Aorta (tissue), 5 donors: ENCODE data around the gene ADGRL1. TPM values are rescaled to one million over a fixed set of nuclear protein-coding genes. Genes with fewer than 3 reads are reported as not detected.
"Not testable (repeated sequence)": the region's sequence is repeated elsewhere in the genome, so short reads cannot be mapped to it uniquely, and the experiment has no call there.

Experiments
- ATAC-seq: fragments of 200-7000 bp; cut with Tn5 transposase; one replicate; pipeline ENCODE4 v1.9.1; 2022; ENCODE audit warnings: moderate library complexity; ENCODE audit not compliant: low FRiP score
- DNase-seq, 2 donors: peaks; one replicate each; pipeline ENCODE4 v3.0.0-alpha.2; 2020
- H3K27ac ChIP-seq, 2 donors: one replicate each; pipeline ENCODE4 v1.5.1; 2013; ENCODE audit warnings: low read length in 2 of 2, mild to moderate bottlenecking in 2 of 2, moderate library complexity in 2 of 2, control low read depth in 1 of 2, inconsistent platforms in 1 of 2, low read depth in 1 of 2
- H3K27me3 ChIP-seq, 2 donors: one replicate each; pipeline ENCODE4 v1.6.1; 2013; ENCODE audit warnings: control low read depth in 1 of 2, low read length in 1 of 2, mild to moderate bottlenecking in 1 of 2, moderate library complexity in 1 of 2; ENCODE audit not compliant: insufficient read depth in 2 of 2, control insufficient read depth in 1 of 2
- H3K36me3 ChIP-seq, 2 donors: one replicate each; pipeline ENCODE4 v1.6.1; 2013; ENCODE audit warnings: control low read depth in 1 of 2, low read length in 1 of 2, mild to moderate bottlenecking in 1 of 2; ENCODE audit not compliant: insufficient read depth in 2 of 2, control insufficient read depth in 1 of 2
- H3K4me1 ChIP-seq, 2 donors: one replicate each; pipeline ENCODE4 v1.6.1; 2013; ENCODE audit warnings: low read length in 2 of 2, control low read depth in 1 of 2, mild to moderate bottlenecking in 1 of 2, moderate library complexity in 1 of 2; ENCODE audit not compliant: insufficient read depth in 2 of 2, control insufficient read depth in 1 of 2
- H3K4me3 ChIP-seq, 2 donors: one replicate each; pipeline ENCODE4 v1.5.1; 2013; ENCODE audit warnings: low read length in 2 of 2, control low read depth in 1 of 2, mild to moderate bottlenecking in 1 of 2
- H3K9me3 ChIP-seq: one replicate; pipeline ENCODE4 v1.6.1; 2013; ENCODE audit warnings: mild to moderate bottlenecking, low read length; ENCODE audit not compliant: control insufficient read depth
- WGBS, 2 donors: extraction: QIAGEN DNeasy Blood & Tissue Kit; methylation state at CpG; one replicate each; pipeline ENCODE4 v1.1.7; 2013; 5-methylcytosine and 5-hydroxymethylcytosine counted together
- intact Hi-C, 2 donors: fragments of 100-400 bp; cut with DNase I; formaldehyde crosslinking; loops; one replicate each; pipeline versions ENCODE4 v1.14.2 to v1.15.0; 2022
- polyA plus RNA-seq, 2 donors: library from polyadenylated mRNA; stranded (reverse); fragments of 200-250 nt; gene quantifications; one replicate each; pipeline ENCODE4 v1.2.3, GENCODE V29; 2013
- total RNA-seq, 2 donors: library from RNA; stranded (reverse); fragmentation: NEBNext Ultra II Directional; extraction: Animal tissue kit (Norgen Biotek cat#: 25700); gene quantifications; one replicate each; pipeline ENCODE4 v1.2.1, GENCODE V29; 2021
- donor health status: healthy with polysubstance abuse.
- donor health status: Bipolar disorder and iron deficiency.
- donor health status: DM: no; HTN: no; CAD: no.
- donor health status: DM: no; HTN: no; CAD: no.
- donor health status: DM: yes; HTN: yes; CAD: no.

Gene ADGRL1
- total and polyA plus RNA-seq, 4 donors = 5.3 to 26.3 (median 8.7) TPM

DNA sequence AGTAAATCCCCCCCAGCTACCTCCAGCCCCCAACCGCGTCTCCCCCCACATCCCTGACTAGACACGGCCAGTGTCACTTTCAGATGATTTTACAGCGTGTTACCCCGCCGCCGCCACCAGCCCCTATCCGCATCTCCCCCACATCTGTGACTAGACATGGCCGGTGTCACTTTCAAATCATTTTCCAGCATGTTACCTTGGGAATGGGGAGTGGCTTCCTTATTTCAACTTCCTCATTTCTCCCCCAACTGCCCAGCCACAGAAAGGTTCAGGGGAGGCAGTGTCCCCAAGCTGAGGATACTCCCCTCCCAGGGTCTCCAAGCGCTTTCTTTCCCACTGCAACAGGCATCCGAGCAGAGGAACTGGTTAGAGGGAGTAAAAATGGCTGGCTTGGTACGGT, 18.4 kb downstream of the ADGRL1 start:
- no peak overlapping the region for H3K27ac ChIP-seq
- no peaks in the 10 kb centered on the region for H3K27me3 ChIP-seq
- intact Hi-C loops = no loop called here
- no peaks in the 10 kb centered on the region for H3K9me3 ChIP-seq
- H3K36me3 ChIP-seq = no peaks in the 10 kb centered on the region
- H3K4me3 ChIP-seq = no peak overlapping the region
- H3K4me1 ChIP-seq = no peaks in the 10 kb centered on the region
- WGBS, 2 donors = 92 to 96% methylated on average over 12 of the region's 12 CpGs
- ATAC-seq = no peak
- DNase-seq = no peak

GRCh38 chr19:14186684-14187083, 19.3 kb downstream of the ADGRL1 start:
- ATAC-seq, intact Hi-C loops, H3K9me3 ChIP-seq, H3K4me1 ChIP-seq, H3K36me3 ChIP-seq, DNase-seq, H3K27ac ChIP-seq, H3K27me3 ChIP-seq, H3K4me3 ChIP-seq: not testable (repeated sequence)
- 92 to 95% methylated on average over 9 of the region's 9 CpGs for WGBS, 2 donors

DNA sequence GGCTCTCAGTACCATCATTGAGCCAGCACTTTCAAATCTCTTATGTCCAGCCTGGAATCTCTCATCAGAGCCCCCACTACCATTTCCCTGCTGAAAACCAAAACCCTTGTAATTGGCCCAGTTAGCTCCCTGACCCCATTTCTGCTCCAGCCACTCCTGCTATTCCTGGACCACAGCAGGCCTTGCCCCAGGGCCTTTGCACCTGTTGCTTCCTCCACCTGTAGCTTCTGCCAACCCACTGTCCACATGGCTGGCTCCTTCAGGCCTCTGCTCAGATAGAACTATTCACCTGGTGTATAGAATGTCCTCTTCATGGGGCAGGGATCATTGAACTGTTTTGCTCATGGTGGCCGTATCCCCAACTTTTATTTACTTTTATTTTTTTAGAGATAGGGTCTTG, 20.3 kb downstream of the ADGRL1 start:
- H3K36me3 ChIP-seq, intact Hi-C loops, H3K4me1 ChIP-seq, H3K4me3 ChIP-seq, H3K27ac ChIP-seq, DNase-seq, ATAC-seq, H3K27me3 ChIP-seq, H3K9me3 ChIP-seq: not testable (repeated sequence)
- WGBS, 2 donors = 94 to 95% methylated on average over 1 of the region's 1 CpG

- Histone ChIP-seq H3K27me3 (no peaks in the 10 kb centered on the region), H3K9me3 (no peaks in the 10 kb centered on the region), H3K36me3 (no peaks in the 10 kb centered on the region), H3K27ac (no peak overlapping the region), H3K4me1 (no peaks in the 10 kb centered on the region), H3K4me3 (no peak overlapping the region)
- ATAC-seq = no peak
- DNase-seq = no peak
- 96% methylated on average over 5 of the region's 5 CpGs for WGBS, 2 donors
- intact Hi-C loops = no loop called here
Measured at GRCh38 chr19:14185158-14185557, 20.8 kb downstream of the ADGRL1 start.

GRCh38 chr19:14183741-14184350, 22.1 kb downstream of the ADGRL1 start:
- Histone ChIP-seq H3K36me3 (no peaks in the 10 kb centered on the region), H3K27me3 (no peaks in the 10 kb centered on the region), H3K4me3 (no peak overlapping the region), H3K9me3 (no peaks in the 10 kb centered on the region), H3K27ac (no peak overlapping the region), H3K4me1 (no peaks in the 10 kb centered on the region)
- ATAC-seq = peak; percentile 12
- WGBS, 2 donors = 73 to 75% methylated on average over 14 of the region's 14 CpGs
- intact Hi-C loops = no loop called here
- no peak for DNase-seq

GRCh38 chr19:14182476-14182875, 23.5 kb downstream of the ADGRL1 start:
- WGBS, 2 donors = 54 to 60% methylated on average over 8 of the region's 8 CpGs
- Histone ChIP-seq H3K27me3 (no peaks in the 10 kb centered on the region), H3K4me1 (no peaks in the 10 kb centered on the region), H3K27ac (no peak overlapping the region), H3K9me3 (no peaks in the 10 kb centered on the region), H3K4me3 (no peak overlapping the region), H3K36me3 (no peaks in the 10 kb centered on the region)
- ATAC-seq (no peak), DNase-seq (no peak)
- intact Hi-C loops = no loop called here

- ATAC-seq (no peak), DNase-seq (no peak)
- H3K27me3 ChIP-seq = no peaks in the 10 kb centered on the region
- H3K9me3 ChIP-seq = no peaks in the 10 kb centered on the region
- WGBS, 2 donors = 87 to 91% methylated on average over 6 of the region's 6 CpGs
- no peaks in the 10 kb centered on the region for H3K36me3 ChIP-seq
- no peak overlapping the region for H3K4me3 ChIP-seq
- H3K4me1 ChIP-seq = no peaks in the 10 kb centered on the region
- intact Hi-C loops = no loop called here
- H3K27ac ChIP-seq = no peak overlapping the region
Measured at GRCh38 chr19:14181906-14182305, 24.1 kb downstream of the ADGRL1 start.

- WGBS, 2 donors = 90 to 91% methylated on average over 12 of the region's 12 CpGs
- H3K36me3 ChIP-seq, H3K27me3 ChIP-seq, DNase-seq, H3K4me3 ChIP-seq, H3K4me1 ChIP-seq, ATAC-seq, intact Hi-C loops, H3K9me3 ChIP-seq, H3K27ac ChIP-seq: not testable (repeated sequence)
Measured at GRCh38 chr19:14181199-14181598, 24.8 kb downstream of the ADGRL1 start.

DNA sequence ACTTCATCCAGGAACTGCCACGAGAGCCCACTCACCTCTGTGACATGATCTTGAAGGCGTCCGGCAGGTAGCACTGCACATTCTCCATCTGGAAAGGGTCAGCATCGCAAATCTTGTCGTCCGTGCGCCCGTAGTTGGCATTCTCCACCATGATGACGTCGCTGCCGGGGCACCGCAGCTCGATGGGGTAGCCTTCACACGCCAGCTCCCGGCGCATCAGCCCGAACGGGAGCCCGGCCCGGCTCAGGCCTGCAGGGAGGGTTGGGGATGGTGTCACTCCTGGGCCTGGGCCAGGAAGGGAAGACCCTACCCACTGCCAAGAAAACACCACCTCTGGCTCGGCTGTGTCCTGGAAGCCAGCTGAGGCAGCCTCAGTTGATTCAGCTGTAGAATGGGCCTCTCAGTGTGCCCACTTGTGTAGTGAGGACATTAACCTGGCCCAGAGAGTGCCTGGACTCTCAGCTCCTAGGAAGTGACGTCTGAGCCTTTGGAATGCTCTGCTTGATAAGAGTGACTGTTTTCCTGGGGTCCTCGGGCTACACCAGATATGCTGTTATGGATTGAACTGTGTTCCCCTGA, 28.4 kb downstream of the ADGRL1 start:
- WGBS, 2 donors = 69 to 73% methylated on average over 23 of the region's 23 CpGs
- H3K36me3 ChIP-seq = no peaks in the 10 kb centered on the region
- no peak for ATAC-seq

More for the DNA sequence above, 28.4 kb downstream of the ADGRL1 start:
- Histone ChIP-seq H3K4me3 (no peak overlapping the region), H3K27me3 (no peaks in the 10 kb centered on the region), H3K4me1 (no peaks in the 10 kb centered on the region), H3K27ac (no peak overlapping the region), H3K9me3 (no peaks in the 10 kb centered on the region)
- intact Hi-C loops = no loop called here
- no peak for DNase-seq
